ENCODE measurements around the gene METRN.

DNA sequence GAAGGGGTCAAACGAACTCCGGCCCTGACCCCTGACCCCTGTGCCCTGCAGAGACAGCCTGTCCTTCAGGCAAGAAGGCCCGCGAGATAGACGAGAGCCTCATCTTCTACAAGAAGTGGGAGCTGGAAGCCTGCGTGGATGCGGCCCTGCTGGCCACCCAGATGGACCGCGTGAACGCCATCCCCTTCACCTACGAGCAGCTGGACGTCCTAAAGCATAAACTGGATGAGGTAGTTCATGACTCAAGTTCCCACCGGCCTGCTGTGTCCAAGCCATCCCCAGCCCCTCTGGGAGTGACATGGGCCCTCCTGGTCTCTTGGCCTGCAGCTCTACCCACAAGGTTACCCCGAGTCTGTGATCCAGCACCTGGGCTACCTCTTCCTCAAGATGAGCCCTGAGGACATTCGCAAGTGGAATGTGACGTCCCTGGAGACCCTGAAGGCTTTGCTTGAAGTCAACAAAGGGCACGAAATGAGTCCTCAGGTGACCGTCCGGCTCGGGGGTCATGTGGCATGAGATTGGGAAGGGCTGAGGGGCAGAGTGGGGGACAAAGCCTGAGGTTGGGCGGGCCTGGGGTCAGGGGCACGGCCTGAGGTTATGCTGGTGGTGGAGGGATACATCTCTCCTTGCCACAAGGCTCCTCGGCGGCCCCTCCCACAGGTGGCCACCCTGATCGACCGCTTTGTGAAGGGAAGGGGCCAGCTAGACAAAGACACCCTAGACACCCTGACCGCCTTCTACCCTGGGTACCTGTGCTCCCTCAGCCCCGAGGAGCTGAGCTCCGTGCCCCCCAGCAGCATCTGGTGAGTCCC is 51.3 kb downstream of the METRN start:
- TF ChIP-seq, protein P1, sequence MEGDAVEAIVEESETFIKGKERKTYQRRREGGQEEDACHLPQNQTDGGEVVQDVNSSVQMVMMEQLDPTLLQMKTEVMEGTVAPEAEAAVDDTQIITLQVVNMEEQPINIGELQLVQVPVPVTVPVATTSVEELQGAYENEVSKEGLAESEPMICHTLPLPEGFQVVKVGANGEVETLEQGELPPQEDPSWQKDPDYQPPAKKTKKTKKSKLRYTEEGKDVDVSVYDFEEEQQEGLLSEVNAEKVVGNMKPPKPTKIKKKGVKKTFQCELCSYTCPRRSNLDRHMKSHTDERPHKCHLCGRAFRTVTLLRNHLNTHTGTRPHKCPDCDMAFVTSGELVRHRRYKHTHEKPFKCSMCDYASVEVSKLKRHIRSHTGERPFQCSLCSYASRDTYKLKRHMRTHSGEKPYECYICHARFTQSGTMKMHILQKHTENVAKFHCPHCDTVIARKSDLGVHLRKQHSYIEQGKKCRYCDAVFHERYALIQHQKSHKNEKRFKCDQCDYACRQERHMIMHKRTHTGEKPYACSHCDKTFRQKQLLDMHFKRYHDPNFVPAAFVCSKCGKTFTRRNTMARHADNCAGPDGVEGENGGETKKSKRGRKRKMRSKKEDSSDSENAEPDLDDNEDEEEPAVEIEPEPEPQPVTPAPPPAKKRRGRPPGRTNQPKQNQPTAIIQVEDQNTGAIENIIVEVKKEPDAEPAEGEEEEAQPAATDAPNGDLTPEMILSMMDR (IDR thresholded peaks at IDR 0.05): no peak
- no peak for TF ChIP-seq POLR2A (IDR thresholded peaks at IDR 0.05)
